ENCODE data around the gene PGAP3.

PGAP3 gene

DNA sequence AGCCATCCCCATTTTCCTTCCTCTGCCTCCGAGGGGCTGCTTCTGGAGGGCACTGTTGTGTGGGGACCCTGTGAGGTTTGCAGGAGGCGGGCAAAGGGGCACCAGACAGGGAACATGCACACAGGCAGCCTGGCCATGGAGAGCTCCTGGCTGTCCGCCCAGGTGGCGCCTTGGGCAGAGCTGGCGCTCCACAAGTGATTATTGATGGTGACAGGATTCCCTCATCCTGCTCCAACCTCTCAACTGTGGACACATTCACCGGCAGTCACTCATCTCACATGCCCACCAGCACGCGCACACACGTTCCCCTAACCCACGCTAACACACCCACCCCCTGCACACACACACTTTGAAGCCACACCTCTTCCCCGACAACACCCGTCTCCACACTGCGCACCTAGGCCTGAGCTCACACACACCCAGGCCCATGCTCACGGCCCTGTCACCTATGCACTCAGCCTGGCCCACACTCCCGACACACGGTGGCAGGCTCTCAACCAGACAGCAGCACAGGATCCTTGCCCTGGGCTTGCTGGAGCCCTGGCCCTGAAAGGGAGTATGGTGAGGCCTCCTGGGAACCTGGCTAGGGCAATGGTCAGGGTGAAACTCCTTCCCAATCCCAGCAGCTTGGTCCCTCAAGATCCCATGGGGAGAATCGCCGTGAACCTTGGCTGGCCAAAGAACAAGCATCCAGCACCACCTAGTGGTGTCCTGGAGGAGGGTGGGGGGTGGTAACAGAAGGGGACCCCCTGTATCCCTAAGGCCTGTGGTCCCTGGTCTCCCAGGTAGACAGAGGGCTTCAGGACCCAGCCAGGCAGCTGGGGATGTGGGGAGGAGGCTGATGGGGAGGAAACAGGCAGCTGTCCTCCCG lies 16.0 kb downstream of the PGAP3 start:
- DNase-seq (ENCODE audit: low read depth): no peak

DNA sequence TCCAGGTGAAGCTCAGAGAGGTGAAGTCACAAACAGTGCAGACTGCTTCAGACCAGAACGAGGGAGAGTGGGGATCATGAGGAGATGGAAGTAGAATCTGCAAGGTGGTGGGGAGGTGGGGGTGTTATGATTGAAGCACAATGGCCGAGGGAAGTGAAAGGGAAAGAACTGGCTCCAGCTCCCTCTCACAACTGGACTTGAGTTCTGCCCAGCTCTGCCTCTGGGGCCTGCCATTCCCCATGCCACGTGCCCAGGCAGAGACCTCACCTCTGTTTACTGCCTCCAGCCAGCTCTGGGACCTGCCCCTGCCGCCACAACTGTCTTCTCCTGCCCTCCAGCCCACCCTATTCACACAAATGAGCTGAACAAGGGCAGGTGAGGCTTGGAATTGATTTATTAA lies 17.1 kb downstream of the PGAP3 start:
- no peak for DNase-seq (ENCODE audit: low read depth)

GRCh38 chr17:39669897-39670735 lies 17.7 kb downstream of the PGAP3 start:
- no peak for DNase-seq (ENCODE audit: low read depth)

DNA sequence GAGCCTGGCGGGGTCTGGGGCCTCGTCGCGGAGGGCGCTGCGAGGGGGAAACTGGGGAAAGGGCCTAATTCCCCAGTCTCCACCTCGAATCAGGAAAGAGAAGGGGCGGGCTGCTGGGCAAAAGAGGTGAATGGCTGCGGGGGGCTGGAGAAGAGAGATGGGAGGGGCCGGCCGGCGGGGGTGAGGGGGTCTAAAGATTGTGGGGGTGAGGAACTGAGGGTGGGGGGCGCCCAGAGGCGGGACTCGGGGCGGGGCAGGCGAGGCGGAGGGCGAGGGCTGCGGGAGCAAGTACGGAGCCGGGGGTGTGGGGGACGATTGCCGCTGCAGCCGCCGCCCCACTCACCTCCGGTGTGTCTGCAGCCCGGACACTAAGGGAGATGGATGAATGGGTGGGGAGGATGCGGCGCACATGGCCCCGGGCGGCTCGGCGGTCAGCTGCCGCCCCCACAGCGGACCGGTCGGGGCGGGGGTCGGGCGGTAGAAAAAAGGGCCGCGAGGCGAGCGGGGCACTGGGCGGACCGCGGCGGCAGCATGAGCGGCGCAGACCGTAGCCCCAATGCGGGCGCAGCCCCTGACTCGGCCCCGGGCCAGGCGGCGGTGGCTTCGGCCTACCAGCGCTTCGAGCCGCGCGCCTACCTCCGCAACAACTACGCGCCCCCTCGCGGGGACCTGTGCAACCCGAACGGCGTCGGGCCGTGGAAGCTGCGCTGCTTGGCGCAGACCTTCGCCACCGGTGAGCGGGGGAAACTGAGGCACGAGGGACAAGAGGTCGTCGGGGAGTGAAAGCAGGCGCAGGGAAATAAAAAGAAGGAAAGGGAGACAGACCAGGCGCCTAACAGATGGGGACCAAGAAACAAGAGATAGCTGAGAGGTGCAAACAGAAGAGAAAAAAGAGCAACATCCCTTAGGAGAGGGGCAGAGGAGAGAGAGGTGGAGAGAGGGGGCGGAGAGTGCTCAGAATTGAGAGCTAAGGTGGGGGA lies 19.6 kb downstream of the PGAP3 start, which contains the start of gene PNMT:
Gene PNMT, plus strand, starts transcription at position 509 of the 980 bp plus-strand sequence. Its CDS starts 23 bp downstream, at position 532.
- peak; percentile 46 for DNase-seq (ENCODE audit: low read depth)

- no peak for DNase-seq (ENCODE audit: low read depth)
These were observed 20.5 kb downstream of the PGAP3 start for GRCh38 chr17:39667262-39667944.

DNA sequence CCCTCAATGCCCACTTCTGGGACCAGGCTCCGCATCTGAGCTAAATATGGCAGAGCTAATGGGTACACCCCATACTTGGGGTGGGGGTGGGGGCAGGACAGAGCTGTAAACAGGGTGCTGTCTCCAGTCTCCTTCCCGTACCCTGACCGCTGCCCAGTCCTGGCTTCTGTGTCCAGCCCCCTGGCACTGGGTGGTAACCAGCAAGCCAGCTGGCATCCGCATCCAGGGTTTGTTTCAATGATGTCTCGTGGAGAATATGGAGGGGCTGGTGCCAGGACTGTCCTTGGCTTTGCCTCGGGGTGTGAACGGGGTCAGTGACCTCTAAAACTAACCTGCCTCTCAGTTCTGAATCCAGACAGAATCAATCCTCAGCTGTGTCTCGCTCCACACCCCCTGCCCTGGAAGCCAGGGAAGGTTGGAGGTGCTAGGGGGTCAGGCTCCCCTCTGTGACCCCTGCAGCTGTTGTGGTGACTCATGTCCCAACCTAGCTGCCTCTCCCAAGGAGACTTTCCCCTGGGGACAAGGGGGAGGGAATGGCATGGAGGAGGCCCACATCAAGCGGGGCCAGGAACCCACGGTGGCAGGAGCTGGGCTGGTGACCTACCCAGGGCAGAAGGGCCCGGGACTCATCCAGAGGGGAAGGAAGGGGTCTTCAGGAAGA lies 21.1 kb downstream of the PGAP3 start:
- DNase-seq (ENCODE audit: low read depth): no peak

- DNase-seq (ENCODE audit: low read depth): no peak
These were observed 21.6 kb downstream of the PGAP3 start for GRCh38 chr17:39666231-39666600.

- no peak for DNase-seq (ENCODE audit: low read depth)
These were observed 22.1 kb downstream of the PGAP3 start for GRCh38 chr17:39665642-39666224.

GRCh38 chr17:39664581-39665561 lies 23.0 kb downstream of the PGAP3 start, which contains the start of gene TCAP:
TCAP (plus strand) TSS chr17:39665349; CDS start chr17:39665360, 11 bp downstream.
- no peak for DNase-seq (ENCODE audit: low read depth)

- DNase-seq (ENCODE audit: low read depth): no peak
These were observed 23.9 kb downstream of the PGAP3 start for GRCh38 chr17:39663688-39664580.

- DNase-seq (ENCODE audit: low read depth): no peak
These were observed 24.5 kb downstream of the PGAP3 start for GRCh38 chr17:39663340-39663687.

DNA sequence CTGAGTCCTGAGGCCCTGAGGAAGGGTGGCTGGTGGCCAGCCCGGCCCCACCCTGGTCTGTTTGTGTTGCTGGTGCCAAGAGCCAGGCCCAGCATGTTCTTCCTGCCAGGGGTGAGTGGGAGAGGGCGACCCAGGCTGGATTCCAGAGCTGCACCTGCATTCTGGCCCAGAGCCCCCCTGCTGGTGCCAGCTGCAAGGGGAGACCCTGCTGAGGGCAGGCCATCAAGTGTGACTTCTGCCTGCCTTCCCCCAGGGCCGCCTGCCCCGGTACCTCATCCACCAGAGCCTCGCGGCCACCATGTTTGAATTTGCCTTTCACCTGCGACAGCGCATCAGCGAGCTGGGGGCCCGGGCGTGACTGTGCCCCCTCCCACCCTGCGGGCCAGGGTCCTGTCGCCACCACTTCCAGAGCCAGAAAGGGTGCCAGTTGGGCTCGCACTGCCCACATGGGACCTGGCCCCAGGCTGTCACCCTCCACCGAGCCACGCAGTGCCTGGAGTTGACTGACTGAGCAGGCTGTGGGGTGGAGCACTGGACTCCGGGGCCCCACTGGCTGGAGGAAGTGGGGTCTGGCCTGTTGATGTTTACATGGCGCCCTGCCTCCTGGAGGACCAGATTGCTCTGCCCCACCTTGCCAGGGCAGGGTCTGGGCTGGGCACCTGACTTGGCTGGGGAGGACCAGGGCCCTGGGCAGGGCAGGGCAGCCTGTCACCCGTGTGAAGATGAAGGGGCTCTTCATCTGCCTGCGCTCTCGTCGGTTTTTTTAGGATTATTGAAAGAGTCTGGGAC lies 25.1 kb downstream of the PGAP3 start:
- no peak for DNase-seq (ENCODE audit: low read depth)

- no peak for DNase-seq (ENCODE audit: low read depth)
These were observed 25.9 kb downstream of the PGAP3 start for GRCh38 chr17:39661744-39662541.

GRCh38 chr17:39660397-39661385 lies 27.2 kb downstream of the PGAP3 start:
- DNase-seq (ENCODE audit: low read depth): no peak

- DNase-seq (ENCODE audit: low read depth): no peak
These were observed 27.9 kb downstream of the PGAP3 start for GRCh38 chr17:39660011-39660360.

Data from stimulated activated CD8-positive, alpha-beta memory T cell treated with anti-CD3 and anti-CD28 coated beads, Interleukin-7, amount 100 ng/mL, for 24 hours (primary cell).